K562 (cell line): ENCODE measurements around the gene GSK3B. TPM values are rescaled to one million over a fixed set of nuclear protein-coding genes. Genes with fewer than 3 reads are reported as not detected.

Source experiments
- PRPF4 ChIP-seq: fragments of 200-400 bp; formaldehyde crosslinking; IDR thresholded peaks from one replicate; pipeline ENCODE4 v1.6.1; 2017; ENCODE audit warnings: low read length, low read depth, mild to moderate bottlenecking; ENCODE audit not compliant: insufficient read depth, poor library complexity, severe bottlenecking
- YBX1 ChIP-seq: fragments of 450-650 bp; IDR thresholded peaks from 2 replicates; pipeline ENCODE4 v1.7.1; 2016; ENCODE audit warnings: mild to moderate bottlenecking
- polyA plus RNA-seq, 8 experiments: library from polyadenylated mRNA; depleted of rRNA in 4 of 8; stranded (reverse) in 5 of 8; unstranded in 3 of 8; fragments of >200 nt; fragmentation: Nextera tagmentation in 2 of 8; fragmentation: Illumina TruSeq in 1 of 8; extraction: Ambion mirVana in 2 of 8; extraction: Trizol in 1 of 8; gene quantifications; 2 replicates each; pipeline versions ENCODE4 v1.2.1 to v1.2.3, GENCODE V29; 2011 to 2014; ENCODE audit warnings: inconsistent platforms in 1 of 8, missing spikeins in 1 of 8
- total RNA-seq, 7 experiments: library from RNA; depleted of rRNA in 6 of 7; stranded (reverse); fragments of >200 nt in 6 of 7; fragmentation: Illumina TruSeq in 2 of 7; extraction: Trizol in 2 of 7; gene quantifications; 2 replicates each; pipeline versions ENCODE4 v1.2.1 to v1.2.3, GENCODE V29; 2011 to 2021; ENCODE audit warnings: low replicate concordance in 1 of 7
- TF ChIP-seq, protein P1 (sequence below): fragments of 450-650 bp; IDR thresholded peaks from 2 replicates; pipeline ENCODE4 v1.7.1; 2018; ENCODE audit warnings: mild to moderate bottlenecking, low read depth; ENCODE audit not compliant: partially characterized antibody
- TF ChIP-seq, protein P2 (sequence below): sonication (generic); formaldehyde crosslinking; IDR thresholded peaks from 2 replicates; pipeline ENCODE4 v1.8.0; 2022; ENCODE audit warnings: missing genetic modification reagents, mild to moderate bottlenecking, borderline replicate concordance
- TF ChIP-seq, protein P3 (sequence below): IDR thresholded peaks from 2 replicates; pipeline ENCODE4 v1.6.1; 2016; ENCODE audit warnings: missing genetic modification characterization, missing compliant biosample characterization
- TF ChIP-seq, protein P4 (sequence below): fragments of 250-450 bp; sonication (Bioruptor Pico); IDR thresholded peaks from 2 replicates; pipeline ENCODE4 v1.8.0; 2021; ENCODE audit warnings: mild to moderate bottlenecking, moderate library complexity

The GSK3B gene
- total and polyA plus RNA-seq, 9 of the 15 experiments (the other 6 are each of a cell fraction or from before 2014, with no cell fraction given) = 4.7 to 25.0 (median 18.7) TPM

DNA sequence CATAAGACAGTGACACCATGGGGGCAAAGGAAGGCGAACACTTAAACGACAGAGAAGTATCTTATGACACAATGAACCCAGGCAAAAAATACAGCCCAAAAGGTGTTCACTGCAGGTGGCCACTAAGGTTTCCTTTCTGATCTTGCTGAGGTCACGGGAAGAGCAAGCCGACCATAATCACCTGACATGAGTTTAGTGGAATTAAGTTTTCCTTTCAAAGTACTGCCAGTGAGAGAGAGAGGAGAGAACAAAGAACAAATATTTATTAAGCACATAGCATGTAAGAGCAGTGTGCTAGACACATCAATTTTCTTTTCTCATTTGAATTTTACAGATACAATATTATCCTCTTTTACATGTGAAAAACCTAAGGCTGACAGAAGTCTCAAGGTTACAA is 210.1 kb downstream of the GSK3B start (continued):
- TF ChIP-seq, protein P1, sequence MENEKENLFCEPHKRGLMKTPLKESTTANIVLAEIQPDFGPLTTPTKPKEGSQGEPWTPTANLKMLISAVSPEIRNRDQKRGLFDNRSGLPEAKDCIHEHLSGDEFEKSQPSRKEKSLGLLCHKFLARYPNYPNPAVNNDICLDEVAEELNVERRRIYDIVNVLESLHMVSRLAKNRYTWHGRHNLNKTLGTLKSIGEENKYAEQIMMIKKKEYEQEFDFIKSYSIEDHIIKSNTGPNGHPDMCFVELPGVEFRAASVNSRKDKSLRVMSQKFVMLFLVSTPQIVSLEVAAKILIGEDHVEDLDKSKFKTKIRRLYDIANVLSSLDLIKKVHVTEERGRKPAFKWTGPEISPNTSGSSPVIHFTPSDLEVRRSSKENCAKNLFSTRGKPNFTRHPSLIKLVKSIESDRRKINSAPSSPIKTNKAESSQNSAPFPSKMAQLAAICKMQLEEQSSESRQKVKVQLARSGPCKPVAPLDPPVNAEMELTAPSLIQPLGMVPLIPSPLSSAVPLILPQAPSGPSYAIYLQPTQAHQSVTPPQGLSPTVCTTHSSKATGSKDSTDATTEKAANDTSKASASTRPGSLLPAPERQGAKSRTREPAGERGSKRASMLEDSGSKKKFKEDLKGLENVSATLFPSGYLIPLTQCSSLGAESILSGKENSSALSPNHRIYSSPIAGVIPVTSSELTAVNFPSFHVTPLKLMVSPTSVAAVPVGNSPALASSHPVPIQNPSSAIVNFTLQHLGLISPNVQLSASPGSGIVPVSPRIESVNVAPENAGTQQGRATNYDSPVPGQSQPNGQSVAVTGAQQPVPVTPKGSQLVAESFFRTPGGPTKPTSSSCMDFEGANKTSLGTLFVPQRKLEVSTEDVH = no peak
- TF ChIP-seq, protein P2, sequence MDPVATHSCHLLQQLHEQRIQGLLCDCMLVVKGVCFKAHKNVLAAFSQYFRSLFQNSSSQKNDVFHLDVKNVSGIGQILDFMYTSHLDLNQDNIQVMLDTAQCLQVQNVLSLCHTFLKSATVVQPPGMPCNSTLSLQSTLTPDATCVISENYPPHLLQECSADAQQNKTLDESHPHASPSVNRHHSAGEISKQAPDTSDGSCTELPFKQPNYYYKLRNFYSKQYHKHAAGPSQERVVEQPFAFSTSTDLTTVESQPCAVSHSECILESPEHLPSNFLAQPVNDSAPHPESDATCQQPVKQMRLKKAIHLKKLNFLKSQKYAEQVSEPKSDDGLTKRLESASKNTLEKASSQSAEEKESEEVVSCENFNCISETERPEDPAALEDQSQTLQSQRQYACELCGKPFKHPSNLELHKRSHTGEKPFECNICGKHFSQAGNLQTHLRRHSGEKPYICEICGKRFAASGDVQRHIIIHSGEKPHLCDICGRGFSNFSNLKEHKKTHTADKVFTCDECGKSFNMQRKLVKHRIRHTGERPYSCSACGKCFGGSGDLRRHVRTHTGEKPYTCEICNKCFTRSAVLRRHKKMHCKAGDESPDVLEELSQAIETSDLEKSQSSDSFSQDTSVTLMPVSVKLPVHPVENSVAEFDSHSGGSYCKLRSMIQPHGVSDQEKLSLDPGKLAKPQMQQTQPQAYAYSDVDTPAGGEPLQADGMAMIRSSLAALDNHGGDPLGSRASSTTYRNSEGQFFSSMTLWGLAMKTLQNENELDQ (CRISPR knock-in tag) = no peak
- TF ChIP-seq YBX1 (no peak), PRPF4 (no peak)
- TF ChIP-seq, protein P3, sequence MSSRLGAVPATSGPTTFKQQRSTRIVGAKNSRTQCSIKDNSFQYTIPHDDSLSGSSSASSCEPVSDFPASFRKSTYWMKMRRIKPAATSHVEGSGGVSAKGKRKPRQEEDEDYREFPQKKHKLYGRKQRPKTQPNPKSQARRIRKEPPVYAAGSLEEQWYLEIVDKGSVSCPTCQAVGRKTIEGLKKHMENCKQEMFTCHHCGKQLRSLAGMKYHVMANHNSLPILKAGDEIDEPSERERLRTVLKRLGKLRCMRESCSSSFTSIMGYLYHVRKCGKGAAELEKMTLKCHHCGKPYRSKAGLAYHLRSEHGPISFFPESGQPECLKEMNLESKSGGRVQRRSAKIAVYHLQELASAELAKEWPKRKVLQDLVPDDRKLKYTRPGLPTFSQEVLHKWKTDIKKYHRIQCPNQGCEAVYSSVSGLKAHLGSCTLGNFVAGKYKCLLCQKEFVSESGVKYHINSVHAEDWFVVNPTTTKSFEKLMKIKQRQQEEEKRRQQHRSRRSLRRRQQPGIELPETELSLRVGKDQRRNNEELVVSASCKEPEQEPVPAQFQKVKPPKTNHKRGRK = no peak
- TF ChIP-seq, protein P4, sequence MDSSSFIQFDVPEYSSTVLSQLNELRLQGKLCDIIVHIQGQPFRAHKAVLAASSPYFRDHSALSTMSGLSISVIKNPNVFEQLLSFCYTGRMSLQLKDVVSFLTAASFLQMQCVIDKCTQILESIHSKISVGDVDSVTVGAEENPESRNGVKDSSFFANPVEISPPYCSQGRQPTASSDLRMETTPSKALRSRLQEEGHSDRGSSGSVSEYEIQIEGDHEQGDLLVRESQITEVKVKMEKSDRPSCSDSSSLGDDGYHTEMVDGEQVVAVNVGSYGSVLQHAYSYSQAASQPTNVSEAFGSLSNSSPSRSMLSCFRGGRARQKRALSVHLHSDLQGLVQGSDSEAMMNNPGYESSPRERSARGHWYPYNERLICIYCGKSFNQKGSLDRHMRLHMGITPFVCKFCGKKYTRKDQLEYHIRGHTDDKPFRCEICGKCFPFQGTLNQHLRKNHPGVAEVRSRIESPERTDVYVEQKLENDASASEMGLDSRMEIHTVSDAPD (CRISPR knock-in tag) = no peak
